ENCODE measurements around the gene WDR54.

- TF ChIP-seq CTCF (optimal IDR thresholded peaks at IDR 0.05 in 1 of 3, IDR thresholded peaks at IDR 0.05 in 1 of 3, conservative IDR thresholded peaks at IDR 0.05 in 1 of 3; ENCODE audit: extremely low read depth in 1 of 3, insufficient read depth in 2 of 3, low read length in 3 of 3) = no peak
- TF ChIP-seq EZH2 (IDR thresholded peaks at IDR 0.05; ENCODE audit: low read length) = no peak
These were observed 43.5 kb upstream of the WDR54 start for GRCh38 chr2:74378007-74378406.
